ENCODE data around the gene CPNE4. TPM values are rescaled to one million over a fixed set of nuclear protein-coding genes. Genes with fewer than 3 reads are reported as not detected.

CPNE4 gene
- total and polyA plus RNA-seq, 2 donors (not counting 3 experiments of a cell fraction or from before 2014, with no cell fraction given), result not detected

DNA sequence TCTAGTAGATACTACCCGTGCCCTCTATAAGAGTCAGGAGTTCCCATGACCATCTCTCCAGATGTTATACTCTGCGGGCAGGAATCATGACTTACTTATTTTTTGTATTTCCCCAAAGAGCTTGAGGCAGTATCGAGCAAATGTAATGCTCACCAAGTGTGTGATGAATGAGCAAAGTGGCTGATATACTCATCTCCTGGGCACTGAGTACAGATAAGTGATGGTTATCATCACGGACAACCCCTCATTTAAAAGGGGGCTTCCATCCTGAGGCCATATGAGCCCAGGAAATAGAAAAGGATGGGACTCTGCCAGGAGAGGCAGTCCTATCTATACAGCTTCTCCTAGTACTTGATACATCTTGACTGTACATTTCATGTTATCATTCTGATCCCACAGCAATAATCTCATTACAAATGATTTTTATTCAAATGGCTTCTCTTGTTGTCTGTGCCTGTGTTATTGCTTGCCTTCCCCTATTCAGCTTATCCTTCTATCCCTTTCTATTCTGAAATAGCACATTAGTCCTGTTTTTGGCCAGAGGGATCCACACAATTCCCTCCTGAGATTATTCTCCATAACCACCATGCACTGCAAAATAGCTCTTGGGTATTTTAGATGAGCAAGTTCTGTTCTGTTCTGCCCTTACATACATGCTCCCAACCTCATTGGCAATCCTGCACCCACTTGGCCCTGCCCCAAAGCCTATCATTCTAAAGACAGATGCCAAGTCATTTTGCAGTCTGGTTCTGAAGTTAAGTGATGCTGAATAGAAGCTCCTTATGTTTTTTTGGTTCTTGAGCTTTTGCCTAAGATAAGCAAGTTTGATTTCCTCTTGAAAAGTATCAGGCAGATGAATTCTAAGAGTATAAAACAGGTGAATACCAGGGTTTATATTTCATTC is 484.0 kb downstream of the CPNE4 start:
- BruUV-seq (replicated peaks), result no TSS peak
- Histone ChIP-seq H3K9me1 (replicated peaks; ENCODE audit: control insufficient read depth, extremely low read depth, insufficient read depth, low read length) (no peaks in the 10 kb centered on the region), H3K4me2 (ENCODE audit: insufficient read depth, low read length) (no peak overlapping the region), H2AFZ (ENCODE audit: low read depth, low read length) (no peak overlapping the region), H3K9ac (replicated peaks; ENCODE audit: extremely low read depth, insufficient read depth, low read length) (no peak overlapping the region), H3K79me2 (ENCODE audit: control insufficient read depth, insufficient read depth, low read length) (no peaks in the 10 kb centered on the region), H3K27ac (ENCODE audit: insufficient read depth, low read depth, low read length) (no peak overlapping the region), H3K36me3 (ENCODE audit: control insufficient read depth in 2 of 2, extremely low read depth in 1 of 2, insufficient read depth in 2 of 2, low read length in 2 of 2) (no peaks in the 10 kb centered on the region), H3K4me3 (replicated peaks in 1 of 3; ENCODE audit: insufficient read depth in 1 of 3, low read depth in 1 of 3, low read length in 3 of 3) (no peak overlapping the region), H3K4me1 (ENCODE audit: control insufficient read depth, extremely low read depth, insufficient read depth, low read length) (no peaks in the 10 kb centered on the region), H3K27me3 (ENCODE audit: control insufficient read depth in 2 of 2, insufficient read depth in 2 of 2, low read length in 2 of 2) (peaks cover 4 to 6% of the 10 kb centered on the region in 2 experiments), H4K20me1 (replicated peaks; ENCODE audit: control insufficient read depth, extremely low read depth, insufficient read depth, low read length) (no peaks in the 10 kb centered on the region), H3K9me3 (replicated peaks; ENCODE audit: control insufficient read depth, insufficient read depth, low read length) (no peaks in the 10 kb centered on the region)
- ChIA-PET CTCF (interaction anchor here (1.0 to 1.9 kb wide), 7 partner anchors 9 to 28 kb away, joined by 3 to 7 read pairs (median 5); no protein-coding TSS in a partner anchor), POLR2A (no interaction called here)
- DNase-seq (ENCODE audit: low read depth, low spot score), result no peak
- TF ChIP-seq POLR2A (IDR thresholded peaks at IDR 0.05; ENCODE audit: low read depth, low read length), result no peak
- no peak for TF ChIP-seq MYC (IDR thresholded peaks at IDR 0.05; ENCODE audit: low read depth, low read length)
- no peak for TF ChIP-seq JUN (IDR thresholded peaks at IDR 0.05; ENCODE audit: borderline replicate concordance, insufficient read depth, insufficient read length, low read depth)
- TF ChIP-seq, protein P1, sequence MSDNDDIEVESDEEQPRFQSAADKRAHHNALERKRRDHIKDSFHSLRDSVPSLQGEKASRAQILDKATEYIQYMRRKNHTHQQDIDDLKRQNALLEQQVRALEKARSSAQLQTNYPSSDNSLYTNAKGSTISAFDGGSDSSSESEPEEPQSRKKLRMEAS (IDR thresholded peaks at IDR 0.05; ENCODE audit: insufficient read depth, insufficient read length), result no peak
- no peak for TF ChIP-seq POLR2AphosphoS5 (IDR thresholded peaks at IDR 0.05; ENCODE audit: insufficient read depth, low read depth, low read length)
- no peak for TF ChIP-seq FOS (IDR thresholded peaks at IDR 0.05; ENCODE audit: borderline replicate concordance, insufficient read depth, low read length)
- no peak for TF ChIP-seq GATA2 (IDR thresholded peaks at IDR 0.05; ENCODE audit: insufficient read depth, insufficient read length, low read depth, low read length)
- TF ChIP-seq, protein P2, sequence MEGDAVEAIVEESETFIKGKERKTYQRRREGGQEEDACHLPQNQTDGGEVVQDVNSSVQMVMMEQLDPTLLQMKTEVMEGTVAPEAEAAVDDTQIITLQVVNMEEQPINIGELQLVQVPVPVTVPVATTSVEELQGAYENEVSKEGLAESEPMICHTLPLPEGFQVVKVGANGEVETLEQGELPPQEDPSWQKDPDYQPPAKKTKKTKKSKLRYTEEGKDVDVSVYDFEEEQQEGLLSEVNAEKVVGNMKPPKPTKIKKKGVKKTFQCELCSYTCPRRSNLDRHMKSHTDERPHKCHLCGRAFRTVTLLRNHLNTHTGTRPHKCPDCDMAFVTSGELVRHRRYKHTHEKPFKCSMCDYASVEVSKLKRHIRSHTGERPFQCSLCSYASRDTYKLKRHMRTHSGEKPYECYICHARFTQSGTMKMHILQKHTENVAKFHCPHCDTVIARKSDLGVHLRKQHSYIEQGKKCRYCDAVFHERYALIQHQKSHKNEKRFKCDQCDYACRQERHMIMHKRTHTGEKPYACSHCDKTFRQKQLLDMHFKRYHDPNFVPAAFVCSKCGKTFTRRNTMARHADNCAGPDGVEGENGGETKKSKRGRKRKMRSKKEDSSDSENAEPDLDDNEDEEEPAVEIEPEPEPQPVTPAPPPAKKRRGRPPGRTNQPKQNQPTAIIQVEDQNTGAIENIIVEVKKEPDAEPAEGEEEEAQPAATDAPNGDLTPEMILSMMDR (IDR thresholded peaks at IDR 0.05; ENCODE audit: extremely low read depth in 1 of 2, insufficient read depth in 1 of 2, low read depth in 1 of 2, low read length in 2 of 2), result no peak
- TF ChIP-seq EZH2 (IDR thresholded peaks at IDR 0.05; ENCODE audit: borderline replicate concordance, low read depth, low read length, severe bottlenecking), result no peak
- FAIRE-seq, result no peak
- intact Hi-C loops (cut with micrococcal nuclease), result no loop called here
- dilution Hi-C loops (cut with MboI; ENCODE audit: extremely low pct_ligation_motif_present, low sequenced_read_pairs), result no loop called here

All from endothelial cell of umbilical vein (primary cell).